GM21423 (cell line): ENCODE data around the gene NT5C1B.

Experiments used
- ATAC-seq: cut with Tn5 transposase; IDR thresholded peaks from one replicate; pipeline ENCODE4 v1.9.1; 2021; ENCODE audit warnings: mild to moderate bottlenecking, moderate library complexity; ENCODE audit not compliant: unreplicated experiment

The NT5C1B gene

DNA sequence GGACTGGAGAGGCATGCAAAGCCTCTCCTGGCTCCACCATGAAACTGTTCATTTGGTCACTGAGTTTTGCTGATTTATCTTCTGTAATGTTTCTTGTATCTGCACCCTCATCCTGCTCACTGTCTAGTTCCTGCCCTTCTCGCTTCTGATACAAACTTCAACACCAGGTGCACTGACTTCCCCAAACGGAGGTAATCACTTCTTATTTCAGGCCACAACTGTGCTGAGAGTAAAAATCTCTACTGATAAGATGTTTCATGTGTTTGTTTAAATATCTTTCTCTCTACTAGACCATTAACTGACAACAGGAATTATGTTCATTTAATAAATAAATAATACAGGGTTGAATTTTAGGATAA, 10.9 kb upstream of the NT5C1B start:
- ATAC-seq: no peak

GRCh38 chr2:18599509-18600254, 10.3 kb upstream of the NT5C1B start:
- no peak for ATAC-seq

DNA sequence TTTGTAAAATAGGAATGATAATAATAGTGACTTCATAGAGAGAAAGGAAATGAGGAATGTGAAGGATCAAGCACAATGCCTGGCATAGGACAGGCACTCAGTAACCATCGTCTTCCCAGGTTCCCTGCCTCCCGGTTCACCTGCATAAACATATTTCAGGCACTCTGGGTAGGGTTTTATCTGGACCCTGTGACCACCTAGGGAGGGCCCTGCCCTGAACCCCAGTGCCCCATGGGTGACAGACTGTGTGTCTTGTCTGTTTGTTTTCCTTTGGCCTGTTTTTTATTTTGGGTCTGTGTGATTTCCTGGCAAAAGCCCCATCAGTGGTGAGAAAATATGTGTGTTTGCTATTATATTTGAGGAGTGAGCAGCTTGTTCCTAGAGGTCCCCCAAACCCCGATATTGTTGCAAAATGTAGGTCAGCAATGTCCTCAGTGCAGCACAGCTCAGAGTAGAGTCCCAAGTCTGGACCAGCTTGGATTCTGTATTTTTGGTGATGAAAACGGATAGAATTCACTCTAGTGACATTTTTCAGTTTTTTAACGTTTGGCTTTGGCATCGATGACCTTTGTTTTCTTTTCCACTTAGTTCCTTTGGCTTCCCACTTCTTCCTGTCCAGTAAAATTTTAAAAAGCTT, 9.6 kb upstream of the NT5C1B start:
- ATAC-seq: no peak

DNA sequence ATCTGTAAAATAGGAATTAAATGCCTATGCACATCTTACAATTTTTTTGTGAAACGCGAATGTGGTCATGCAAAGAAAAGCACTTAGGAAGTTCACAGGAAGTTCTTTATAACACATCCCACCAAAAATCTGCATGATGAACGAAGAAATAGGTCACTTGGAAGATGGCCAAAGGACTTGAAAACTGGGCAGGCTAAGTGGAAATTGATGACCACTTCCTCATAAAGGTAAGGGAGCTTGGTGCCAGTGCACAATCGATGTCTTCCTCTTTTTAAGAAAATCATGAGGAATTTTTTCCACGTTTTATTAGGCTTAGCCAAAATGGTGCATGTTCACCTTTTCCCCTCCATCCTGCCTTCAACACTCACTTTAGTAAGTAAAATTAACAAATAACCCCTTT, 8.2 kb upstream of the NT5C1B start:
- no peak for ATAC-seq

DNA sequence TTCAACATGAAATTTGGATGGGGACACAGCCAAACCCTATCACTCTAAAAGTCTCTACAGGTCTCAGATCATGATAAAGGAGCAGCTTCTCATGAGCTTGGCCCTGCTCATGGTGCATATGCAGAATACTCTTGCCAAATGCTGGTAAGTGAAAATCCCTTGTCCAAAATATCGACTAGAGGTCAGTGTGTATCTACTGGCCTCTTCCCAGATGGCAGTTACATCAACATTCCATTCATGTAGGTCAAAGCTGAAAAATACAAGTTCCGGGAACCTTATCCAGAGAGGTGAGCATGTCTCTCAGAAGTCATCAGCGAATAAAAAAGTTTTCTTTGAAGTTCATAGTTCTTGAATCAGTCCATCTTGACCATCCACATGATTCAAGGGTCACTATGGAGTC, 7.6 kb upstream of the NT5C1B start:
- no peak for ATAC-seq

GRCh38 chr2:18593496-18593895, 4.1 kb upstream of the NT5C1B start:
- no peak for ATAC-seq

- ATAC-seq: no peak
These were observed 3.0 kb upstream of the NT5C1B start for GRCh38 chr2:18592372-18592771.

GRCh38 chr2:18588802-18589201, 567 bp downstream of the NT5C1B start:
- no peak for ATAC-seq

DNA sequence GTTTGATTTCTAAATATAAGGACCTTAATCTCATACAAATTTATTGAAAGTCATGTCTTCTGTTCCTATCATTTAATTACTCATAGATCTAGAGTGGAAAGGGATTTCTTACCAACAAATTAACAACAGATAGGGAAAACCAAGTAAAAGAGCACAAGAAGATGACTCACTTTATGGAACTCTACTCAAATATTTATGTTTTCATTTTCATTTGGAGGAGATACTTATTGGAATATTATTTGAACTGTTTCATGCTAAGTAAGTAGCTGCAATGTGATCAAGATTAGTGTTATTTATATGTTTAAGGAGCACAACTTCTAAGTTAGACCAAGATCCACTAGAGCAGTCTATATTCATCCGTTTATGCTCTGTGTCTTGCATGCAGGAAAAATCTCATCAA, 1.3 kb downstream of the NT5C1B start:
- ATAC-seq: no peak

GRCh38 chr2:18585526-18585925, 3.8 kb downstream of the NT5C1B start:
- ATAC-seq: no peak

DNA sequence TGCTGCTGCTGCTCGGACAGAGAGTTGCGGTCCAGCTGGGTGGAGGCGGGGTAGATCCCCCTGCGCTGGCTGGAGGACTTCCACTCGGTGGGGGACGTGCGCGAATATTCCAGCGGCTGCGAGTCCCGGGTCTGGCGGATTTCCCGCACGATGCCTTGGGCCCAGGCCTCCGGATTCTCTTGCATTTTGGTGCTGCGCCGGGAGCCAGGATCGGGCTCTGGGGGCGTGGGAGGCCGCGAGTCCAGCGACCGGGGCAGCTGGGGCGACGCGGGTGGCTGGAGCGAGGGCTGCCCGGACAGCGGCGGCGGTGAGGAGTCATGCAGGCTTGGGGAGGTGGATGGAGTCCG, 4.8 kb downstream of the NT5C1B start:
- no peak for ATAC-seq

DNA sequence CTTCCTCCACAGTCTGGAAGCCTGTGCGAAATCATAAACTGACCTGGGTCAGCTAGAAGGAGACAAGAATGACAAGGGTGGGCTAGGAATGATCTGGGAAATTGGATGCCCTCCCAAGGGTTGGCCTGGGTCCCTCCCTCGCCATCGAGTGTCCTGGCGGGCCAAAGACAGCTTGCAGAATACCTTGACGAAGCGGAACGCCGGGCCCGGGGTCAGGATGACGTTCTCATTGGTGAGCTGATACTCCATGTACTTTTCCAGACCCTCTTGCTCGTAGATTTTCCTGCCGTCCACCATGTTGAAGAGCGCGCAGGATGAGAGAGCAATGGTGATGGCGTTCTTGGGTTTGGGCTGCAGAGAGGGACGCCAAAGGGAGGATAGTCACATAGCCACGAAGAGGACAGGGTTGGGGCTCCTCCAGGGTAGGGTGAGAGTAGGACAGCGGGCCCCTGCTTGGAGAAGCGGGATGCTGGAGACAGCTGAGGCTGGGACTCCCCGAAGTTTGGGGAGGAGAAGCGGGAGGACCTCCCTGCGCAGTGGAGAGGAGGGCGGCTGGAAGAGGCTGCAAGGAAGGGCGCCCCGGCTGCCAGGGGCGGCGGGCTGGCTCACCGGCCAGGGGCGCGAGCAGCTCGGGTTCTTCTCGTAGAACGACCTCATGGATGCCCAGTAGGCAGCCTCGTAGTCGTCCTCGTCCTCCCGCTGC, 5.3 kb downstream of the NT5C1B start:
- ATAC-seq: no peak

GRCh38 chr2:18580606-18581005, 8.8 kb downstream of the NT5C1B start:
- ATAC-seq: no peak

GRCh38 chr2:18578033-18578432, 11.3 kb downstream of the NT5C1B start:
- ATAC-seq: no peak

DNA sequence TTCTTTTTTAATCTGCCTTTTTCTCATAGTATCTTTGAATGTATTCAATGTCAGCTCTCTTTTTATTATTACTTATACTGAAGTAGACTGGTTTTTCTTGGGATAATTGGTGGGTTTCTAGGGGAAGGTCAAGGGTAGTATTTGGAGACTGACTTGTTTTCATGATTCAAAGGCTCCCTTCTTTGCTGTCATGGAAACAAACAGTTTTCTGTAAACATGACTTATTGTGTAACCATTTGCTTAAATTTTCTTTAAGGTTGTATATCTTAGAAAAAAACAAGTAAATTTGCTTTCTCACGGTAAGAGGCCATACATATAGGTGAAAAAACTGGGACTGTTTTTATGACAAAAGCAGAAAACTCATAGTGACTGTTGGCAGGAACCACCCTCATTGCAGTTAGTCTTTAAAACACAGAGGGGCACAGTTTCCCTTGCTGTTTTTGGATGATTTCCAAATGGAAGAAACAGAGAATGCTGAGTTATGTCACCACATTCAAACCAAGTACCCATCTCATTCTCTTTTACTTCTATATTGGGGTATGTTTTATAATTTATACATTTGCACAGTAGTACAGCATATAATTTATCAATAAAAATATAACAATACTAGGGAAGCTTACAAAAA, 23.1 kb downstream of the NT5C1B start:
- no peak for ATAC-seq

DNA sequence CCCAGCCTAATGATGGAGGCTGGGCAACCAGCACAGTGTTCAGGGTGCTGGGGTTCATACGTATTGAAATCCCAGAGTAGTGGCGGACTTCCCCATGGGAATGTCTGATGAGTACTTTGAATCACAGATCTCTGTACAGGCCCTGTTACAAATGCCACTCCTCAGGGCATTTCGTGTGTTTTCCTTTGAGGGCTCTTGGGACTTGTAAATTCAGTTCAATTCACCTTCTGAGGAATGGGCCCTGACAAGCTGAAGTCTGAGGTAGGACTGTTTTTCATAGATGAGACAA, 28.6 kb downstream of the NT5C1B start:
- no peak for ATAC-seq

GRCh38 chr2:18560031-18560796, 29.2 kb downstream of the NT5C1B start, which contains the start of gene RDH14:
TSS of gene RDH14 (minus strand) at chr2:18560653. CDS start at chr2:18560572, 81 bp downstream.
- ATAC-seq: peak; percentile 93

- peak; percentile 0 for ATAC-seq
These were observed 29.8 kb downstream of the NT5C1B start for GRCh38 chr2:18559531-18560030.

GRCh38 chr2:18558458-18558857, 30.9 kb downstream of the NT5C1B start:
- ATAC-seq: no peak

GRCh38 chr2:18557121-18557520, 32.2 kb downstream of the NT5C1B start:
- ATAC-seq: no peak
